Muscle of back (tissue), 11 donors: ENCODE results near the gene ZNF710. TPM values are rescaled to one million over a fixed set of nuclear protein-coding genes. Genes with fewer than 3 reads are reported as not detected.

Source experiments
- DNase-seq, 3 donors: peaks; one replicate each; pipeline versions ENCODE4 v3.0.0 to v3.0.0-alpha.2; 2013
- polyA plus RNA-seq, 10 donors: library from polyadenylated mRNA; unstranded; fragments of 120-200 nt; gene quantifications; one replicate each; pipeline ENCODE4 v1.2.1, GENCODE V29; 2013; ENCODE audit not compliant: insufficient read length in 10 of 10

The ZNF710 gene
- polyA plus RNA-seq, 10 donors: 13.7 to 25.7 (median 17.9) TPM

- DNase-seq: no peak
Observed at GRCh38 chr15:90076716-90077115, 75.6 kb downstream of the ZNF710 start.

DNA sequence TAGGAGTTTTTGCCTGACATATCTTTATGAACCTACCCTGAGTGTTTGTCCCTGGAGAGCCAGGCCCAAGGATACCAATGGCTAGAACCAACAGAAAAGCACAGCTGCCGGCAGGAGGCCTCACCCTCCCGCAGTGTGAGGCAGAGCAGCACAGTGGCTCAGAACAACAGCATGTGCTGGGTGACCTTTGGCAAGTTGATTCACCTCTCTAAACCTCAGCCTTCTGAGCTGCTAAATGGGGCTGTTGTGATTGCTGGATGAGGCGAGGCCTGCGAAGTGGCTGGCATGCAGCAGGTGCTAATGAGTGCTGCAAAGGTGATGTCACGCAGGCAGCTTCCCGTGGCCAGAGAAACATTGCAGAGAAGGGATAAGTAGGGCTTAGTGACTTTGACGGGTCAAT is 77.8 kb downstream of the ZNF710 start:
- no peak for DNase-seq

- no peak for DNase-seq
Observed at GRCh38 chr15:90079619-90080457, 78.7 kb downstream of the ZNF710 start.

- DNase-seq: no peak
Observed at GRCh38 chr15:90080458-90080755, 79.3 kb downstream of the ZNF710 start.

DNA sequence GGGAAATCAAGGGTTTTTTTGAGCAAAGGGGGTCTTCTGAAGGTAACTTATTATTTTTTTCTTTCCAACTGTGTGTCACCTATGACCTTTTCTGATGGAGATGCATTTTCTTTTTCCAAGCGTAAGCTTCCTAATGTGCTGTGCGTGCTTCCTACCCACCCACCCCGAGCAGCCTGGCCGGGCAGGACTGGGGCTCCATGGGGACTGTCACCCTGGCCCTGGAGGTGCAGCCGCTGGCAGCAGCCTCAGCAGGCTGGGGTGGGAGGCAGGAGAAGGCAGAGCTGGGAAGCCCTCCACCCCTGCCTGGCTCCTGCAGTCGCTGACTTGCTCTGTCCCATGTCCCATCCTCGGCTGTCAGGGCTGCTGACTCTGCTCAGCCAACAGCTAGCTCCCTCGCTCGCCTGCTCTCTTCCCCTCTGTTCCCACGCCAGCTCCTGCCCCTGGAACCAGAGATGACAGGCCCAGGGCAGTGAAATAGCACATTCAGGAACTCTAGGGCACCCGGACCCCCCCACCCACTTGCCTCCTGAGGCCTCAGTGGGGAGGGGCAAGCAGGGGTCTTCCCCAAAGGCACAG is 79.8 kb downstream of the ZNF710 start:
- DNase-seq: no peak

DNA sequence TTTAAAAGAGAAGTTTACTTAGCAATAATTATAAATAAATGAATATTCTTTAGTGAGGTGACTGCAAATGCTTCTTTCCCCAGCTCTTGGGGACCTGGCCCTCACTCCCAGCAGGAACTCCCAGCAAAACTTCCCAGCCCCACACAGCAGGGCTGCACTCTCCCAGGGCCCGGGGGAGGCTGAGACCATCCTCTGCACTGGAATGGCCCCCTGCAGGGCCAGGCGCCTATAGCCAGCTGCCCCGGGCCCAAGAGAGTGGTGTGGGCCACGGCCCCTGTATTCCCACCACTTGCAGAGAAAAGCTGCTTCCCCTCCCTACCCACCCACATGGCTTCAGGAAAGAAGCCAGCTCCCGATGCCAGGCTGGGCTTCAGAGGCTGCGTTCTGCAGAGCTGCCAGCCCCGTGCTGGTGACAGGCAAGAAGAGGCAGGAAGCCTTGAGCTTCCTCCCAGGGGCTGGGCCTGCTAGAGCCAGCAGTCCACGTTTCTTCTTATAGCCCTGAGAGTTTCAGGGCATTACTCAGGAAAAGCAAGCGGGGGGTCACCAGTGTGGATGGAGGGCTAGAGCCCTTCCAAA is 81.1 kb downstream of the ZNF710 start:
- DNase-seq: no peak

DNA sequence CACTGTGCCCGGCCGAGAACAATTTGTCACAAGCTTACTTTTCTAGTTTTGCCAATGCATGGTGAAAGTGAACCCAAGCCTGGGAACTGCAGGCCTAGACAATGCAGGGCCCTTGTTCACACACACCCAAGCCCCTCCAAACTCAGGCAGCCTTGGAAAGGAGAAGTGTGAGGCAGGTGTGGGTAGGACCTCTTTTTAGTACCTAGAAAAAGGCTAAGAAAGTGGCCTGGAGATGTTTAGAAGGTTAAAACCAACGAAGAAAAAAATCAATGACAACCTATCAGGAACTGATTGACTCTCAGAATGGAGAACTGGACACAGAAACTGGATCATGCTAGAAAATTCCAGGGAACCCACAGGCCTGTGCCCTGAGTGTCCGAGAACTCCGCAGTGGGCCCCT is 82.3 kb downstream of the ZNF710 start:
- no peak for DNase-seq

DNA sequence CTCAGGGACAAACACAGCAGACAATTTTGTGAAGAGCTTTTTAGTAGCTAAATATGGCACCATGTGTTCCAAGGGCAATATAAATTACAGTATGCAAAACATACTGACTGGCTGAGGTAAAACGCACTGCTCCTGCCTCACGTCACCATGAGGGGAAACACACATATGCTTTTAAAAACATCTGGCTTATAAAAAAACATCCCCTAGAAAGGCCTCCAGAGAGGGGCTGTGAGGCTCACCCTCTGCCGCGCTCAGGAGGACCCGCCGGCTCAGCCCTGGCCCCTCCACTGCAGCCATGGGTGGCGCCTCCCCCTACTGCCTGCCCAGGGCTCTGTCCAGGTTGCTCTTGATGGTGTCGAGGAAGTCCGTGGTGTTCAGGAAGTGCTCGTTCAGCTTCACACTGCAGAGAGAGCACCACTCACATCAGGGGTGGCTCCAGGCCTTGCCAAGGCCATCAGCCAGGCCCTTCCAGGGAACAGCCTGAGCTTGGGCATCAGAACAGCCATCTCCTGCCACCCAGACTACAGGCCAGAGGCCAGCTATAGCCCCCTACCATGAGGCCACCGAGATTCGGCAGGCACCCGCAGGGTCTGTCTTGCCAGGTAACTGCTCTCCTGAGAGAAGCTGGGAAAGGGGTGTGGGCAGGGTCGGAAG is 83.0 kb downstream of the ZNF710 start:
- DNase-seq: no peak

DNA sequence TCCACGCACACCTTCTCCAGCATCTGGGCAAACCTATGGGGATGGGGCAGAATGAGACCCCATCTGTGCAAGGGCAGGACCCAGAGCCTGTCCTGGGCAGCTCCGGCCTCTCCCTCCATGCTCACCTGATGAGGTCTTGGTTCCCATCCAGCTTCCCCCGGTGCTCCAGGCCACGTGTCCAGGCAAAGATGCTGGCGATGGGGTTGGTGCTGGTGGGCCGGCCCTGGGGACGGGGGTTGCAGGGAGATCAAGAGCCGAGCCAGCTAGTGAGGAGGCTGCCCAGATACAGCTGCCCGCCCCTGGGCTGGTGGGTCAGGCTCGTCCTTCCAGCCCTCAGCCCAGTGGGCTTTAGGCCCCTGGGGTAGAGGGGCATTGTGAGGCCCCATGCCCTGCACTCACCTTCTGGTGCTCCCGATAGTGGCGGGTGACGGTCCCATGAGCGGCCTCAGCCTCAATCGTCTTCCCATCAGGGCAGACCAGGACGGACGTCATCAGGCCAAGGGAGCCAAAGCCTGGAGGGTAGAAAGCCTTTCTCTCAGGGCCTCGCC is 83.8 kb downstream of the ZNF710 start:
- no peak for DNase-seq

GRCh38 chr15:90085565-90085964 is 84.4 kb downstream of the ZNF710 start:
- no peak for DNase-seq

- DNase-seq: no peak
Observed at GRCh38 chr15:90086868-90087268, 85.7 kb downstream of the ZNF710 start.

DNA sequence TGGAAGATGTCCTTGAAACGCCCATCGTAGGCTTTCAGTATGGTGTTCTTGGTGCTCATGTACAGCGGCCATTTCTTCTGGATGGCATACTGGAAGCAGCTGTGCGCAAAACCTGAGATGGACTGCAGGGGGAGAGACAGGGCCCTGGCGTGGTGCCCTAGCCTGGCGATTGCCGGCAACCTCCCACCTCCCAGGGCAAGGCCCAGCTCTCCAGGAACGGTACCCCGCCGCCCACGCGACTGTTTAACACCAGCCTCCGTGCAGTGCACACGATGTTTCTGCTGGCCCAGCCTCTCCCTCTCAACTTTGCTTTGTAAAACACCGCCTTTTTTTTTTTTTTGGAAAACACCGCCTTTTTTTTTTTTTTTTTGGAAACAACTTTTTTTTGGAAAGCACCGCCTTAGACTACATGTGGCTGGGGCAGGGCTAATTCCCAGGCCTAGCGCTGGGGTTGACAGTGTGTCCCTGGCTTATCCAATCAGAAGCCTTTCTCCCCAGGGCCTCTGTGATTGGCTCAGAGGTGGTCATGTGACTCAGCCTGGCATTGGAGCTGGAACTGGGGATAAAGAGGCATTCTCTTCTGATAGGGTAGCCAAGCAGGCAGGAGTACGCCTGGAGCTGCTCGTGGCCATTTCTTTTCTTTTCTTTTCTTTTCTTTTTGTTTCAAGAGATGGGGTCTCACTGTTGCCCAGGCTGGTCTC is 86.5 kb downstream of the ZNF710 start:
- DNase-seq: no peak

- no peak for DNase-seq
Observed at GRCh38 chr15:90090226-90090848, 89.2 kb downstream of the ZNF710 start.

- no peak for DNase-seq
Observed at GRCh38 chr15:90091156-90091931, 90.2 kb downstream of the ZNF710 start.

DNA sequence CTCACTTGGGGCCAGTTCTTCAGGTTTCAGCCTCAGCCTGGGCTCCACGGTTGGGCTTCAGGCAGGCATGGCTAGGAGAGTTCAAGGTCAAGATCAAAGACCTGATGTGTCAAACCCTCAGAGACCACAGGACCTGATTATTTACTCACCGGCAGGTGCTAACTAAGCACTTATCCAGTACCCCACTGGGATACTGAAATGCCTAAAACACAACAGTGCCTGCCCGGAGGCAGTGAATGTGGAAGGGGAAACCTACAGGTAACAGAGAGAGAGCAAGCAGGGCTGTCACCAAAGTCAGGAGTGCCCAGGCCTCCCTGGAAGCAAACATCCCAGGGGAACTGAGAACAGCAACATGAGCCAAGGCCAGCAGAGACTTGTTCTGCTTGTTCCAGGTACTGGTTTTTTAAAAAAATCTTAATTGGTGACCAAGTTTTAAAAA is 94.4 kb downstream of the ZNF710 start:
- no peak for DNase-seq

- DNase-seq: no peak
Observed at GRCh38 chr15:90097475-90097874, 96.4 kb downstream of the ZNF710 start.

GRCh38 chr15:90099072-90099867 is 98.1 kb downstream of the ZNF710 start:
- DNase-seq: no peak

- DNase-seq: peak; percentile 44 to 74 (median 64)
Observed at GRCh38 chr15:90099868-90100831, 99.0 kb downstream of the ZNF710 start.
